PFSK-1 (cell line): Measurements from ENCODE around the gene LRCH1.

Source experiments
- FOXP2 ChIP-seq: optimal IDR thresholded peaks from 2 replicates; pipeline ENCODE3; 2011; ENCODE audit warnings: borderline replicate concordance, control low read depth, inconsistent platforms; ENCODE audit not compliant: insufficient read depth; ENCODE audit errors: extremely low read length, extremely low read depth
- POLR2AphosphoS5 ChIP-seq: IDR thresholded peaks from 2 replicates; pipeline ENCODE4 v1.6.1; 2012; ENCODE audit warnings: low read depth, mild to moderate bottlenecking, control low read depth, low read length, moderate library complexity
- SIN3A ChIP-seq: IDR thresholded peaks from 2 replicates; pipeline ENCODE4 v1.6.1; 2012; ENCODE audit warnings: mild to moderate bottlenecking, low read length, moderate library complexity, borderline replicate concordance; ENCODE audit not compliant: insufficient read depth
- TAF1 ChIP-seq: IDR thresholded peaks from 2 replicates; pipeline ENCODE4 v1.6.1; 2012; ENCODE audit warnings: low read length, control low read depth, borderline replicate concordance; ENCODE audit not compliant: insufficient read depth
- TF ChIP-seq, protein P1 (sequence below), 2 experiments: IDR thresholded peaks; 2 replicates each; pipeline versions ENCODE4 v1.6.1 to v1.8.0; 2011 to 2012; ENCODE audit warnings: low read depth in 2 of 2, low read length in 2 of 2, control low read depth in 1 of 2, inconsistent platforms in 1 of 2, mild to moderate bottlenecking in 1 of 2, moderate library complexity in 1 of 2; ENCODE audit not compliant: insufficient read depth in 1 of 2

LRCH1 gene

DNA sequence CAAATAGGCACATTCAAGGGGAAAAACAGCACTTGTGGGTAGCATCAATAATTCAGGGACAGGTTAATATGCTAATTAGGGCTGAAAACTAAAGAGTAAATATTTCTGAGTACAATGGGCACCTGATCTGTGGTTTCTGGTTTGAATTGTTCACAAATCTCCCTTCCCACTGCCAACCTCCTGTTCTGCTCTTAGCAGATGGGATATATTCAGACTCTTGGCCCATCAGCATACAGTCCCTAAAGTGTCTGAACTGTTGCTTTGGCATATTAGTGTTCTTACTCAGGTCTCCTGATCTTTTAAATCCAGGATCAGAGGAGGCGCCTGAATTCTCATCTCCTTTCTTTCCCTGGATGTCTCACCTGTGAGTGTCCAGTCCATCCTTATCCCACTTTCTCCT, 8.2 kb upstream of the LRCH1 start:
- TF ChIP-seq TAF1 (no peak), FOXP2 (no peak), POLR2AphosphoS5 (no peak), SIN3A (no peak)
- TF ChIP-seq, protein P1, sequence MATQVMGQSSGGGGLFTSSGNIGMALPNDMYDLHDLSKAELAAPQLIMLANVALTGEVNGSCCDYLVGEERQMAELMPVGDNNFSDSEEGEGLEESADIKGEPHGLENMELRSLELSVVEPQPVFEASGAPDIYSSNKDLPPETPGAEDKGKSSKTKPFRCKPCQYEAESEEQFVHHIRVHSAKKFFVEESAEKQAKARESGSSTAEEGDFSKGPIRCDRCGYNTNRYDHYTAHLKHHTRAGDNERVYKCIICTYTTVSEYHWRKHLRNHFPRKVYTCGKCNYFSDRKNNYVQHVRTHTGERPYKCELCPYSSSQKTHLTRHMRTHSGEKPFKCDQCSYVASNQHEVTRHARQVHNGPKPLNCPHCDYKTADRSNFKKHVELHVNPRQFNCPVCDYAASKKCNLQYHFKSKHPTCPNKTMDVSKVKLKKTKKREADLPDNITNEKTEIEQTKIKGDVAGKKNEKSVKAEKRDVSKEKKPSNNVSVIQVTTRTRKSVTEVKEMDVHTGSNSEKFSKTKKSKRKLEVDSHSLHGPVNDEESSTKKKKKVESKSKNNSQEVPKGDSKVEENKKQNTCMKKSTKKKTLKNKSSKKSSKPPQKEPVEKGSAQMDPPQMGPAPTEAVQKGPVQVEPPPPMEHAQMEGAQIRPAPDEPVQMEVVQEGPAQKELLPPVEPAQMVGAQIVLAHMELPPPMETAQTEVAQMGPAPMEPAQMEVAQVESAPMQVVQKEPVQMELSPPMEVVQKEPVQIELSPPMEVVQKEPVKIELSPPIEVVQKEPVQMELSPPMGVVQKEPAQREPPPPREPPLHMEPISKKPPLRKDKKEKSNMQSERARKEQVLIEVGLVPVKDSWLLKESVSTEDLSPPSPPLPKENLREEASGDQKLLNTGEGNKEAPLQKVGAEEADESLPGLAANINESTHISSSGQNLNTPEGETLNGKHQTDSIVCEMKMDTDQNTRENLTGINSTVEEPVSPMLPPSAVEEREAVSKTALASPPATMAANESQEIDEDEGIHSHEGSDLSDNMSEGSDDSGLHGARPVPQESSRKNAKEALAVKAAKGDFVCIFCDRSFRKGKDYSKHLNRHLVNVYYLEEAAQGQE (IDR thresholded peaks at IDR 0.05; ENCODE audit: insufficient read depth in 1 of 2, low read depth in 2 of 2, low read length in 2 of 2): no peak

DNA sequence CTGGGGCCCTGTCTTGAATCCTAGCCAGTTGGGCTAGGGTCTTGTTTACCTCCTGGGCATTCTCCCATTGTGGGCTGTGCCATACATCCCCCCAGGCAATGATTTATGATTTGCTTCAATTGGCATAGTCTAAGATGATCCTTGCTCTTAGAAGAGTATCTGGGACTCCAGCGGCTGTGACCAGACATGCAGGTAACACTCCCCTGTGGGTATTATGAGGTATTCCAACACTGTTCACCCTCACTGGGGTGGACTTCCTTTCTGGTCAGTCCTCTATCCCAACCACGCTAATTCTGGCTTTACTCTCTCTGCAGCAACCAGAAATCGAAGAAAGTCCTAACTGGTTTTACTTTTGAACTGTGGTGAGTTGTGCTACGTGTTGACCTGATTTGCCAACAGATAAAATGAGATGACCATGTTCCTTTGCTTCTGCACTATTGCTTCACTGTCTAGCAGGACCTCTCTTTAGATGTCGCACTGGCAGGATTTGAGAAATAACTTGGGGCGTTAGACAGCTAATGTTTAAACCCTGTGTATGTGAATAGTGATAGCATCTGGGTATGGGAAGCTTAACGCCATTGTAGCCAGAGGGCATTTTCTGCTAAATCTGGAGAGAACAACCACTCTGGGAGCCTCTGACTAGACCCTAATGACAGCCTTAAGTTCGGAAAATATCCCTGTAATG, 6.7 kb upstream of the LRCH1 start:
- no peak for TF ChIP-seq FOXP2
- no peak for TF ChIP-seq SIN3A
- TF ChIP-seq POLR2AphosphoS5: no peak
- TF ChIP-seq, protein P1 (IDR thresholded peaks at IDR 0.05; ENCODE audit: insufficient read depth in 1 of 2, low read depth in 2 of 2, low read length in 2 of 2): no peak
- TF ChIP-seq TAF1: no peak

GRCh38 chr13:46550822-46551221, 2.1 kb upstream of the LRCH1 start:
- TF ChIP-seq, protein P1 (IDR thresholded peaks at IDR 0.05; ENCODE audit: insufficient read depth in 1 of 2, low read depth in 2 of 2, low read length in 2 of 2): no peak
- TF ChIP-seq POLR2AphosphoS5 (no peak), FOXP2 (no peak), SIN3A (no peak), TAF1 (no peak)

GRCh38 chr13:46551410-46552302, 1.3 kb upstream of the LRCH1 start:
- TF ChIP-seq TAF1 (no peak), FOXP2 (no peak), POLR2AphosphoS5 (no peak), SIN3A (no peak)
- TF ChIP-seq, protein P1 (IDR thresholded peaks at IDR 0.05; ENCODE audit: insufficient read depth in 1 of 2, low read depth in 2 of 2, low read length in 2 of 2): no peak
